Smooth muscle cell of the brain vasculature (primary cell): ENCODE data around the gene NRROS.
"Not testable (repeated sequence)": the region's sequence is repeated elsewhere in the genome, so short reads cannot be mapped to it uniquely, and the experiment has no call there.

Experiments
- DNase-seq: peaks from one replicate; pipeline ENCODE4 v3.0.0-alpha.2; 2012; ENCODE audit warnings: low read depth, low spot score

The NRROS gene

GRCh38 chr3:196639483-196640296, at the start of gene NRROS:
Gene NRROS, plus strand, starts transcription at chr3:196639694. Its CDS starts 14,846 bp downstream, at chr3:196654540.
- no peak for DNase-seq

GRCh38 chr3:196590279-196590678, 49.2 kb upstream of the NRROS start:
- DNase-seq, result no peak

GRCh38 chr3:196596355-196596754, 43.1 kb upstream of the NRROS start:
- DNase-seq, result no peak

- not testable (repeated sequence) for DNase-seq
Observed at GRCh38 chr3:196597971-196598733, 41.3 kb upstream of the NRROS start.

- DNase-seq, result no peak
Observed at GRCh38 chr3:196599734-196600128, 39.8 kb upstream of the NRROS start.

GRCh38 chr3:196600359-196600758, 39.1 kb upstream of the NRROS start:
- no peak for DNase-seq

GRCh38 chr3:196602673-196603072, 36.8 kb upstream of the NRROS start:
- no peak for DNase-seq

- DNase-seq, result no peak
Observed at GRCh38 chr3:196603683-196604082, 35.8 kb upstream of the NRROS start.

- no peak for DNase-seq
Observed at GRCh38 chr3:196604548-196604947, 34.9 kb upstream of the NRROS start.

- DNase-seq, result no peak
Observed at GRCh38 chr3:196608693-196609092, 30.8 kb upstream of the NRROS start.

GRCh38 chr3:196609343-196609775, 30.1 kb upstream of the NRROS start:
- DNase-seq, result peak; percentile 65

GRCh38 chr3:196609805-196610515, 29.5 kb upstream of the NRROS start:
- DNase-seq, result no peak

- no peak for DNase-seq
Observed at GRCh38 chr3:196611761-196612483, 27.6 kb upstream of the NRROS start.

GRCh38 chr3:196615234-196615633, 24.3 kb upstream of the NRROS start:
- not testable (repeated sequence) for DNase-seq

GRCh38 chr3:196617256-196617655, 22.2 kb upstream of the NRROS start:
- DNase-seq, result no peak

GRCh38 chr3:196619223-196619622, 20.3 kb upstream of the NRROS start:
- no peak for DNase-seq

GRCh38 chr3:196619627-196620026, 19.9 kb upstream of the NRROS start:
- not testable (repeated sequence) for DNase-seq

- no peak for DNase-seq
Observed at GRCh38 chr3:196620161-196620604, 19.3 kb upstream of the NRROS start.

GRCh38 chr3:196620684-196621083, 18.8 kb upstream of the NRROS start:
- no peak for DNase-seq

- DNase-seq, result no peak
Observed at GRCh38 chr3:196621611-196622010, 17.9 kb upstream of the NRROS start.

GRCh38 chr3:196624067-196624790, 15.3 kb upstream of the NRROS start:
- no peak for DNase-seq
